Omental fat pad (tissue), 4 donors: Measurements from ENCODE around the gene OR52J3. TPM values are rescaled to one million over a fixed set of nuclear protein-coding genes. Genes with fewer than 3 reads are reported as not detected.

Source experiments
- ATAC-seq: fragments of 150-250 bp; one replicate; pipeline ENCODE4 v1.9.1; 2016; ENCODE audit warnings: mild to moderate bottlenecking, moderate library complexity; ENCODE audit not compliant: low FRiP score
- DNase-seq: peaks from one replicate; pipeline ENCODE4 v3.0.0-alpha.2; 2019; ENCODE audit warnings: low spot score
- total RNA-seq, 4 donors: library from RNA; depleted of rRNA; stranded (reverse); fragments of >200 nt; gene quantifications; one replicate each; pipeline ENCODE4 v1.1.0, GENCODE V29; 2016
- TF ChIP-seq, protein P1 (sequence below), 3 donors: fragments of 450-650 bp; IDR thresholded peaks; one replicate each; pipeline ENCODE4 v1.5.1; 2016 to 2017; ENCODE audit warnings: antibody characterized with exemption in 3 of 3, mild to moderate bottlenecking in 3 of 3, moderate library complexity in 2 of 3

OR52J3 gene
- total RNA-seq, result not detected

DNA sequence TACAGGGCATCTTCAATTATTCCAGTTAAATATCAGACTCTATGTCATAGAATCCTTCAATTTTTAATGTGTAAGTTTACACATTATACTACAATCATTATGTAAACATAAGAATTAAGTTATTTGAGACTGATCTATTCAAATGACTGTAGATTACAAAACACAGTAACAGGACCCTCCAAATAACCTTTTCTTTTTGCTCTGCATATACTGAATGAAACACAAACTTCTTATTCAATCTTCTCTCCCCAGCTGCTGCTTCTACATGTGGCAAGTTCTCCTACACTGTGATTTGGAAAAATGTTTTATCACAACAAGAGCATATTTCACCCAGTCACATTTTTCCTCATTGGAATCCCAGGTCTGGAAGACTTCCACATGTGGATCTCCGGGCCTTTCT, at the start of gene OR52J3:
TSS of gene OR52J3 (plus strand) at position 301 of the 400 bp plus-strand sequence. CDS start at position 301, 0 bp downstream.
- no peak for ATAC-seq
- no peak for DNase-seq
- TF ChIP-seq, protein P1, sequence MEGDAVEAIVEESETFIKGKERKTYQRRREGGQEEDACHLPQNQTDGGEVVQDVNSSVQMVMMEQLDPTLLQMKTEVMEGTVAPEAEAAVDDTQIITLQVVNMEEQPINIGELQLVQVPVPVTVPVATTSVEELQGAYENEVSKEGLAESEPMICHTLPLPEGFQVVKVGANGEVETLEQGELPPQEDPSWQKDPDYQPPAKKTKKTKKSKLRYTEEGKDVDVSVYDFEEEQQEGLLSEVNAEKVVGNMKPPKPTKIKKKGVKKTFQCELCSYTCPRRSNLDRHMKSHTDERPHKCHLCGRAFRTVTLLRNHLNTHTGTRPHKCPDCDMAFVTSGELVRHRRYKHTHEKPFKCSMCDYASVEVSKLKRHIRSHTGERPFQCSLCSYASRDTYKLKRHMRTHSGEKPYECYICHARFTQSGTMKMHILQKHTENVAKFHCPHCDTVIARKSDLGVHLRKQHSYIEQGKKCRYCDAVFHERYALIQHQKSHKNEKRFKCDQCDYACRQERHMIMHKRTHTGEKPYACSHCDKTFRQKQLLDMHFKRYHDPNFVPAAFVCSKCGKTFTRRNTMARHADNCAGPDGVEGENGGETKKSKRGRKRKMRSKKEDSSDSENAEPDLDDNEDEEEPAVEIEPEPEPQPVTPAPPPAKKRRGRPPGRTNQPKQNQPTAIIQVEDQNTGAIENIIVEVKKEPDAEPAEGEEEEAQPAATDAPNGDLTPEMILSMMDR (IDR thresholded peaks at IDR 0.05), result no peak

DNA sequence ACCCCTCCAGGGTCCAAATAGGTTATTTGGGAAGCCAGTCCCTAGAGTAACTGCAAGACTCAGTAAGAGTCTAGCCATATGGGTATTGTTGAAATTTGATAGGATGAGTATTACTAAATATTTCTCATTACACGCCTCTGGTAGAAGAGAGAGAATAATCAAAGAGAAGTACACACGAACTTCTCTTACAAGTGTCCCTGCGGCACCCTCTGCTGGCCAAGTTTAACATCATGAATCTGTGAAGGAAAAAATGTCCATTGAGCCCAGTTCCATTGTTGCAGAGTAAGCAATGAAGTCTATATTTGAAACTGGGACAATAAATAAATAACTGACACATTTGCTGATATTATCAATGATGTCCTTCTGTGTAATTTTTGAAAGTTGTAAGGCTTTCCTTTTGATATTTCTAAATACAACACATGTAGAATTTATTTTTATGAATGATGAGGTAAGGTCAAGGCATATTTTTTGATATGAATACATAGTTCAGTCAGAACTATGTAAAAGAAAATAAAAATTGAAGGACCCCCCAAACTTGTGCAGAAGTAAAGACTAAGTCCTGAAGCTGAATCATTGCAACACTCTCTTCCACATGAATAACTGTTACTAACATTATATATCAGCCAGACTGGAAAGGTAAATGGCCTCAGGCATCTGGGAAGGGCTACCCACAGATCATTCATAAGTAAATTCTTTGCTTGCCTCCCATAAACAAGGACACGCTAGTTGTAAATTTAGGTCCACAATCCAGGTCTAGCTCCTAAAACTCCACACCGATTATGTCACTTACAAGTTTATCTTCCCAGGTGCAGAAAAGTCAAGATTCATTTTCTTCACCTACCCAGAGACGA, 41.7 kb upstream of the OR52J3 start:
- DNase-seq, result peak; percentile 29
- TF ChIP-seq, protein P1 (IDR thresholded peaks at IDR 0.05), result no peak

DNA sequence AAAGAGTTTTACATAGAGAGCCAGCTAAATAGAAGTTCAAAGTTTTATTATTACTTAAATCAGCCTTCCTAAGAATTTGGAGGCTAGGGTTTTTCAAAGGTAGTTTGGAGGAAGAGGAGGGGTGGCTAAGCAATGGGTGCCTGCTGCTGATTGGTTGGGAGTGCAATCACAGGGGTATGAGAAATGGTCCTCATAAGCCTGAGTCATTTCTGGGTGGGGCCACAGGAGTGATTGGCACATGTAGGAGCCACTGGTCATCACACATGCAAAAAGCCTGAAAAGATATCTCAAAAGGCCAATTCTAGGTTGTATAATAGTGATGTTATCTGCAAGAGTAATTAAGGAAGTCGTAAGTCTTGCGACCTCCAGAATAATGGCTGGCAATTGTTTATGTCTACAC, 38.8 kb upstream of the OR52J3 start:
- DNase-seq (no peak), ATAC-seq (no peak)
- TF ChIP-seq, protein P1 (IDR thresholded peaks at IDR 0.05), result no peak

More for the DNA sequence above, 41.7 kb upstream of the OR52J3 start:
- no peak for ATAC-seq

DNA sequence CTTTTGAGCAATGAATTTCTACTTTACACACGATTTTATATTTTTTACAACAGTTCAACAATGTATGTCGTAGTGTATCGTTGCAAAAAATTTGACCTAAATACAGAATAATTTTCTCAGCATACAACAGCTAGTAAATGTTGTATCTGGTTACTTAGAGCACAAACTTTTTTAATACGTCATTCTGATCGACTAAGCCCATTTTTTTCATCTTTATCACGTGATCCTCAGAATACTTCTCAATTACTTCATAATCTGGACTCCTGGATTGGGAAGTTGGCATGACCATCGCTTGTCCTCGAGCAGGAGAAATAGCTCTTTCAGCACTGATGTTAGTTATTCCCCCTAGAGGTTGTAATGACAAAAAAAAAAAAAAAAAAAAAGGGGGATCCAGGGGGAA, 35.1 kb upstream of the OR52J3 start:
- no peak for ATAC-seq
- TF ChIP-seq, protein P1 (IDR thresholded peaks at IDR 0.05), result no peak
- DNase-seq, result no peak

DNA sequence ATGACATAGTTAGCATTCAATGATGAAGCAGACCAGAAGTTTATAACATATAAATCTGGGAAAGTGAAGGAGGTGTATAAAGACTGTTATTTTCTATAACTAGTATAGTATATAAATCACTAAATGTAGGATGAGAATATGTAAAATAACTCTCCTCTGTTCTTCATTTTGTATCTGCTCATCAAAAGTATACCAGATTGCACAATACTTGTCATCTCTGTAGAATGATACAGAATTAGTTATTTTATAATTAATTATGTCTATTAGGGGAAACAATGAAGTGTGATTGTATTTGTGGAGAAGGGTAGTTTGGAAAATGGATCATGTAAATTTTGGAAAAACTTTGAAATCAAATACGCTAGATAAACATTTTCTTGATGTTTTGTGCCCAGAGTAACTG, 33.3 kb upstream of the OR52J3 start:
- DNase-seq, result no peak
- no peak for ATAC-seq
- TF ChIP-seq, protein P1 (IDR thresholded peaks at IDR 0.05), result no peak

DNA sequence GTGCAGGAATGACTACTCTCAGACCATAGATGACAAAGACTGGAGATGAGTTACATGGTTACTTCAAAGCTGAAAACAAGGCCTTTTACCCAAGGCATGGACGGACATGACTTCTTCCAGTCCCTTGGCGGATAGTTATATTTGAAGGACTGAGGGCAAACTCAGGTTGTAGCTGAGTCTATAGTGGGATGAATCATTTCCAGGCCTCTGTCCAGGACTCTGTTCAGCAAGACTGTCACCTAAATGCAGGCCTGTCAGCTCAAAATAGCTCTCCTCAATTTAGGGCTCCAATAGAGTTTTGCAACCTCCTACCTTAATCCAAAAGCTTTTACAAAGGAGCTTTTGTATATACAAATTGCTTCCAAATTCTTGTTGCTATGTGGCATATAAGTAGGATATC, 24.3 kb upstream of the OR52J3 start:
- no peak for DNase-seq
- TF ChIP-seq, protein P1 (IDR thresholded peaks at IDR 0.05), result no peak
- no peak for ATAC-seq

DNA sequence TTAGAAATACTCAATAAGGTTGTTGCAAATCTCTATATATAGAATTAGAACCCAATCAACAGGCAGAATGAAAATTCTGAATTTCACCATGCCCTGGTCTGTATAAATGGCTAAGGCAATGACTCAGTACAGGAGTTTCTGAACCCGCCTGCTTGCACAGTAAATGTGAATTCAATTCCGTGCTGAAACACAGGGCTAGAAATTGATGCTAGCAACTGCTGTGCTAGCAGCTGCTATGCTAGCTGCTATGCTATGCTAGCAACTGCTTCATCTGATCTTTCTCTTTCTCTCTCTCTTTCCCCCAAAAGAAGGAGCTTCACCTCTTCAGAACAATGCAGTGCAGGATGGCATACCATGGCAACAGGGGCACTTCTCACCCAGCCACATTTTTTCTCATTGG, 9.7 kb upstream of the OR52J3 start:
- TF ChIP-seq, protein P1 (IDR thresholded peaks at IDR 0.05), result no peak
- ATAC-seq (no peak), DNase-seq (no peak)
